Aortic smooth muscle cell (primary cell): ENCODE measurements around the gene PRR14. TPM values are rescaled to one million over a fixed set of nuclear protein-coding genes. Genes with fewer than 3 reads are reported as not detected.

Source experiments
- total RNA-seq: library from RNA; depleted of rRNA; stranded (reverse); fragments of >200 nt; gene quantifications from 2 replicates; pipeline ENCODE4 v1.2.3, GENCODE V29; 2014

The PRR14 gene
- 6.2 and 6.8 TPM in 2 replicates for total RNA-seq

GRCh38 chr16:30650369-30651123, at the start of gene PRR14:
PRR14 (plus strand) TSS chr16:30650960; CDS start chr16:30651646, 686 bp downstream.

DNA sequence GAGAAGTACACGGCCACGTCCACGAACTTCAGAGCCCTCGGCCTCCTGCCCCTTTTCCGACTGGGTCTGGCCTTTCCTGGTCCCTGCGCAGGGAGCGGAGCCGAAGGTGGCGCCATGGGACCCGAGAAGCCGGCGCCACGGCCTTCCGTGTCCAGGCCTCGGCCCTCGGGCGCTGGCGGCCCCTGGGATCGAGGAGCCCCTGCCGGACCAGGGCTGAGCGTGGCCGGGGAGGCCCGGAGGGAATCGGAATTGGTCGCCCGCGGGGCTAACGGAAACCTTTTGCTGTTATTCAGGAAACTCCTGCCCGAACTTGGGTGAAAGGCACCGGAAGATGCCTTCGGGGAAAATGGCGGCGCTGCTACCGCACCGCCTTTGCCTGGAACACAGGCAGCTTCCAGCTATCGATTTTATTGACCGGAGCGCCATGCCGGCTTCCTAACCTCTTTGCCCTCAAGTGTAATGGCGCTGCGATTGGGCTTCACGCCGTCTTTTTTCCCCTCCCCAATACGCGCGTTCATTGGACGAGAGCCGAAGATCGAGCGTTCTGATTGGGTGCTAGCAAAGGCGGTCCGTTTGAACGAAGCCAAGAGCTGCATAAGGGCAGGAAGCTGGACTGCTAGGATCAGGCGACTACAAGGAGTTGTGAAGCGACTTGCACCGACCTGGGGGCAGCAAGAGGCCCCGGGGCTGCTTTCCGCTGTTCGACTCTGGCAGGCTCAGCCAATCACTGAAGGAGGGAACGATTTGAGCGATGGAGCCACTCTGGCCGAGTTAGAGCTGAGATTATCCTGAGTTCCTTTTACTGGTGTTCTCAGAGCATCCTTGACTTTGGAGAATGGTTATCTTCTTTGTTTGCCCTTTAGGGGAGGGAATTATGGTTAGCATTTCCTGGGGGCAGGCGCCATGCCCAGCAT, 40.6 kb upstream of the PRR14 start, which contains the start of gene ZNF689:
Gene ZNF689, minus strand, starts transcription at position 464 of the 914 bp plus-strand sequence. Its CDS starts 348 bp downstream, at position 116.

DNA sequence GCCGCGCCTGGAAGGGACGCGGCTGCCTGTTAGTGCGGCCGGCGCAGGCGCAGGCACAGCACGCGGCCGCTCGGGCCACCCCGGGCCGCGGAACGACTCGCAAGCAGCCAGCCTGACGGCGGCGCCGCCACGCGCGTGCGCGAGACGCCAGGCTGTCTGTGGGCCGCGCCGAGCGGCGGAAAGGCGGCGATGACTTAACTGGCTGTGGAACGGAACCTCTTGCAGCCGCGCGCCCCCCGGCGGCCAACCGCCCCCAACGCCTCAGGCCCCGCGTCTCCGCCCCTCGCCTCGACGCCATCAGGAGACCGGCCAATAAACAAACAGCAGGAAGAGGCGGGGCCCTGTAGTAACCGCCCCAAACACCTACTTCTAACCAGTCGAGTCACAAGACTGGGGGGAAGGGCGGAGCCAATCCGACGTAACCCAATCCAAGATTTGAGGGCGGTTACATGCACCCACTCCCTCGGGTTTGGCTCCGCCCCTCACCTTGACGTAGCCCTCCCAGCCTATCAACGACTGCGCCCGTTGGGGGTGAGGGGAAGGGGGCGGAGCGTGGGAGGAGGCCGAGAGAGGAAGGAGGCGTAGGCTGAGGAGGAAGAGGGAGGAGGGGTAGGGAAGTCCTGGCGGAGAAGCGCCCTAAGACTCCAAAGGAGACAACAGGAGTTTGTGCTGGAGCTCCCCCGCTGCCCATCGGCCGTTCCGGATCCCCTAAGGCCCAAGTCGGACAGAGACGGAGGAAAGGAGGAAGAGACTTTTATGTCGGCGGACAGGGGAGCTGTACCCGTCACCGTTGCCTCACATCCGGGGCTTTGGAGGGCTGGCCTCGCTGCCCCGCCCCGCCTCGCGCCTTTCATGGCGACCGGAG, 7.3 kb downstream of the PRR14 start, which contains the start of gene FBRS:
Gene FBRS, plus strand, starts transcription at position 566 of the 865 bp plus-strand sequence. CDS start 1,088 bp downstream, outside the sequence.

DNA sequence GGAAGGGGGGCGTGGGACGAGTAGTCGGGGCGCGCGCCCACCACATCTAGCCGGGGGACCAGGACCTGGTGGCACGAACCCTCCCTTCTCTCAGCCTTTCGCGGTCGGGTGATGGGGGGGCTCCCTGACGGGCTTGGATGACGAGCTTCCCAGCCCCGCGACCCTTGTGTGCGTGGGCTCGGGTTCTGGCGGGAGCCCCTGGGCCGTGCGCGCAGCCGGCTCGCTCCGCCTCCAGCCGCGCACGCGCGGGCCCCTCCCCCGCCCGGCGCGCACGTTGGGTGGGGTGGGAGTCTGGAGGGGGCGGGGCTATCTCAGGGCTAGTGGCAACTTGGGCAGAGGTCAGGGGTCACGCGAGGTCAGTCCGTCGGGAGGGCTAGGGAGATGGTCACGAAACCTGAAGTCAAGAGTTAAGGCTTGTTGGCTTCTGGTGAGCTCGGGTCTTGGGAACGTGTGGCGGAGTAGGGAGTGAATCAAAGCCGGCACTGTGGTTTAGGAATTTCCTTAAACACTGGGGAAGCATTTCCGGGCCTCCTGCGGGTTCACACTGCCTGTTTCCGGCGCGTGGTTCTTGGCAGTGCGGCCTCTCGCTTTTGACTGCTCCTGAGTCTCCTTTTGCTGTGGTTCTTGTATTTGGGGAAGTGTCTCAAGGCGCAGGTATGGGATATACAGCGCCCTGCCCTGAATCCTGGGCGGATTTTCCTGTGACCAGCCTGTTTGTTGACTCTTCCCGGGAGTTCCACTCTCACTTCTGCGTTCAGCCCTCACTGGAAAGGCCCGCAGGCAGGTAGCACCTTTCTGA, 48.3 kb downstream of the PRR14 start, which contains the start of gene SRCAP:
Gene SRCAP, plus strand, starts transcription at position 356 of the 799 bp plus-strand sequence. CDS start 1,654 bp downstream, outside the sequence.

Other genes with a start within 250 kb of the PRR14 start
- gene ZNF771, start 243.4 kb upstream of the PRR14 start, total RNA-seq = 5.8 and 10.0 TPM in 2 replicates
- 11.5 and 19.7 TPM in 2 replicates for gene DCTPP1, start 220.9 kb upstream of the PRR14 start, total RNA-seq
- 9.4 and 11.2 TPM in 2 replicates for gene SEPHS2, start 205.1 kb upstream of the PRR14 start, total RNA-seq
- gene ITGAL, start 178.2 kb upstream of the PRR14 start, total RNA-seq = under 0.01 TPM in 2 replicates
- 11.9 and 12.0 TPM in 2 replicates for gene ZNF768, start 124.4 kb upstream of the PRR14 start, total RNA-seq
- 8.0 and 9.1 TPM in 2 replicates for gene ZNF747, start 116.1 kb upstream of the PRR14 start, total RNA-seq
- 2.8 and 3.0 TPM in 2 replicates for gene ZNF764, start 92.6 kb upstream of the PRR14 start, total RNA-seq
- 10.4 and 17.3 TPM in 2 replicates for gene ZNF688, start 79.2 kb upstream of the PRR14 start, total RNA-seq
- gene ZNF785, start 65.3 kb upstream of the PRR14 start, total RNA-seq = 5.9 and 7.2 TPM in 2 replicates
- gene ZNF689, start 40.6 kb upstream of the PRR14 start, total RNA-seq = 4.0 and 4.2 TPM in 2 replicates
- 18.0 and 19.3 TPM in 2 replicates for gene FBRS, start 7.5 kb downstream of the PRR14 start, total RNA-seq
- 20.9 and 24.3 TPM in 2 replicates for gene SRCAP, start 48.2 kb downstream of the PRR14 start, total RNA-seq
- gene PHKG2, start 97.5 kb downstream of the PRR14 start, total RNA-seq = 14.5 and 16.9 TPM in 2 replicates
- gene CFAP119, start 111.1 kb downstream of the PRR14 start, total RNA-seq = 2.7 and 2.9 TPM in 2 replicates
- 62.4 and 68.3 TPM in 2 replicates for gene RNF40, start 111.4 kb downstream of the PRR14 start, total RNA-seq
- gene ZNF629, start 136.2 kb downstream of the PRR14 start, total RNA-seq = 8.6 and 8.7 TPM in 2 replicates
- 44.0 and 51.7 TPM in 2 replicates for gene BCL7C, start 243.1 kb downstream of the PRR14 start, total RNA-seq
- gene CTF1, start 245.7 kb downstream of the PRR14 start, total RNA-seq = 0.81 and 0.92 TPM in 2 replicates